HCT116 (cell line): ENCODE data around the gene ST6GALNAC2. TPM values are rescaled to one million over a fixed set of nuclear protein-coding genes. Genes with fewer than 3 reads are reported as not detected.

Source experiments
- ATAC-seq: fragments of 200-7000 bp; cut with Tn5 transposase; 2 replicates; pipeline ENCODE4 v1.9.1; 2020; ENCODE audit warnings: mild to moderate bottlenecking, moderate library complexity
- BruUV-seq: library from RNA; stranded (reverse); fragments of 400-500 nt; replicated peaks from 2 replicates; lab custom pipeline; 2021; lab: Mats Ljungman, UMichigan
- CTCF ChIA-PET: fragments of 300-600 bp; sonication (Branson Sonifier 250); formaldehyde crosslinking; loops from one replicate; lab custom pipeline; 2021; ENCODE audit warnings: antibody characterized with exemption; lab: Charles Lee
- POLR2A ChIA-PET: fragments of 300-600, 350-600 bp; sonication (Branson Sonifier 250); formaldehyde crosslinking; loops from one replicate; lab custom pipeline; 2021; ENCODE audit warnings: antibody characterized with exemption; lab: Charles Lee
- RAD21 ChIA-PET, 2 experiments: fragments of 300-600 bp; sonication (Branson Sonifier 250); formaldehyde crosslinking; loops; one replicate each; lab custom pipeline; 2023; ENCODE audit warnings: low total read pairs in 2 of 2; ENCODE audit not compliant: uncharacterized antibody in 2 of 2, unreplicated experiment in 2 of 2, low non-redundant PET in 1 of 2; lab: Charles Lee
- DNase-seq: peaks from one replicate; pipeline ENCODE4 v3.0.0-alpha.2; 2010; ENCODE audit warnings: low read depth, low spot score
- H2AFZ ChIP-seq: fragments of 200-600 bp; shearing (Covaris generic), sonication (generic); 2 replicates; pipeline ENCODE4 v1.6.1; 2017; ENCODE audit warnings: low read depth, mixed run types, mixed read lengths, antibody characterized with exemption, low read length; ENCODE audit not compliant: poor library complexity, severe bottlenecking
- H3K27ac ChIP-seq: 2 replicates; pipeline ENCODE4 v1.5.1; 2012; ENCODE audit warnings: low read depth, low read length
- H3K27me3 ChIP-seq: fragments of 200-600 bp; sonication (generic); 2 replicates; pipeline ENCODE4 v1.6.1; 2016; ENCODE audit warnings: mixed run types, low read length, mixed read lengths; ENCODE audit not compliant: insufficient read depth
- H3K36me3 ChIP-seq, 2 experiments: fragments of 200-500 bp in 1 of 2; fragments of 200-600 bp in 1 of 2; sonication (Bioruptor generic) in 1 of 2; sonication (generic) in 1 of 2; 2 replicates each; pipeline versions ENCODE4 v1.5.1 to v1.6.1; 2014 to 2016; ENCODE audit warnings: low read length in 2 of 2, inconsistent platforms in 1 of 2, mixed read lengths in 1 of 2, mixed run types in 1 of 2; ENCODE audit not compliant: insufficient read depth in 2 of 2, control insufficient read depth in 1 of 2
- H3K4me1 ChIP-seq, 2 experiments: fragments of 200-600 bp in 1 of 2; sonication (generic) in 1 of 2; 2 replicates each; pipeline versions ENCODE4 v1.5.1 to v1.6.1; 2012 to 2017; ENCODE audit warnings: low read length in 2 of 2, inconsistent platforms in 1 of 2, mild to moderate bottlenecking in 1 of 2, mixed read lengths in 1 of 2, mixed run types in 1 of 2, moderate library complexity in 1 of 2; ENCODE audit not compliant: insufficient read depth in 2 of 2, control insufficient read depth in 1 of 2
- H3K4me2 ChIP-seq: fragments of 200-600 bp; sonication (generic); 2 replicates; pipeline ENCODE4 v1.6.1; 2017; ENCODE audit warnings: mixed run types, low read length, mixed read lengths
- H3K4me3 ChIP-seq, 2 experiments: fragments of 200-600 bp in 1 of 2; sonication (generic) in 1 of 2; replicated peaks in 1 of 2; 2 replicates each; pipeline ENCODE4 v1.5.1; 2011 to 2016; ENCODE audit warnings: low read length in 2 of 2, control low read depth in 1 of 2, low read depth in 1 of 2, mild to moderate bottlenecking in 1 of 2, mixed read lengths in 1 of 2, mixed run types in 1 of 2
- H3K79me2 ChIP-seq: fragments of 200-600 bp; sonication (generic); 2 replicates; pipeline ENCODE4 v1.6.1; 2017; ENCODE audit warnings: mild to moderate bottlenecking, mixed run types, low read length, moderate library complexity, mixed read lengths; ENCODE audit not compliant: insufficient read depth
- H3K9ac ChIP-seq: fragments of 200-600 bp; sonication (generic); 2 replicates; pipeline ENCODE4 v1.6.1; 2016; ENCODE audit warnings: low read length, mixed read lengths
- H3K9me2 ChIP-seq: fragments of 200-600 bp; sonication (generic), shearing (Covaris generic); 2 replicates; pipeline ENCODE4 v1.6.1; 2017; ENCODE audit warnings: mixed run types, mild to moderate bottlenecking, moderate library complexity; ENCODE audit not compliant: insufficient read depth
- H3K9me3 ChIP-seq, 2 experiments: fragments of 200-500 bp in 1 of 2; fragments of 200-600 bp in 1 of 2; sonication (Bioruptor generic) in 1 of 2; sonication (generic) in 1 of 2; 2 replicates each; pipeline ENCODE4 v1.6.1; 2014 to 2017; ENCODE audit warnings: low read length in 2 of 2, mixed read lengths in 2 of 2, inconsistent platforms in 1 of 2, low read depth in 1 of 2, mild to moderate bottlenecking in 1 of 2, mixed run types in 1 of 2, moderate library complexity in 1 of 2; ENCODE audit not compliant: control insufficient read depth in 1 of 2, insufficient read depth in 1 of 2
- H4K20me1 ChIP-seq: fragments of 200-600 bp; sonication (generic), shearing (Covaris generic); 2 replicates; pipeline ENCODE4 v1.6.1; 2017; ENCODE audit warnings: mixed run types, mild to moderate bottlenecking, moderate library complexity; ENCODE audit not compliant: insufficient read depth
- CEBPB ChIP-seq: IDR thresholded peaks from 2 replicates; pipeline ENCODE4 v1.6.1; 2012; ENCODE audit warnings: low read depth
- CTCF ChIP-seq, 3 experiments: fragments of 200-600 bp in 1 of 3; sonication (generic) in 1 of 3; IDR thresholded peaks in 2 of 3; conservative IDR thresholded peaks in 1 of 3; 2 replicates each; pipeline ENCODE4 v1.5.1; 2012 to 2017; ENCODE audit warnings: low read depth in 2 of 3, low read length in 2 of 3, antibody characterized with exemption in 1 of 3, borderline replicate concordance in 1 of 3, control low read depth in 1 of 3, mild to moderate bottlenecking in 1 of 3, mixed read lengths in 1 of 3, mixed run types in 1 of 3, moderate library complexity in 1 of 3; ENCODE audit not compliant: insufficient read depth in 1 of 3
- FOSL1 ChIP-seq: IDR thresholded peaks from 2 replicates; pipeline ENCODE4 v1.6.1; 2012; ENCODE audit warnings: low read depth
- SIN3A ChIP-seq: IDR thresholded peaks from 2 replicates; pipeline ENCODE4 v1.6.1; 2012; ENCODE audit warnings: low read depth
- ZNF274 ChIP-seq: fragments of 200-500 bp; sonication (Bioruptor generic); IDR thresholded peaks from 2 replicates; pipeline ENCODE4 v1.6.1; 2014; ENCODE audit warnings: mild to moderate bottlenecking, low read depth, low read length, inconsistent platforms
- intact Hi-C: fragments of 100-400 bp; cut with micrococcal nuclease; formaldehyde crosslinking; loops from 2 replicates; pipeline ENCODE4 v1.10.0; 2022
- total RNA-seq: library from RNA; stranded (reverse); gene quantifications from one replicate; pipeline ENCODE4 v1.2.1, GENCODE V29; 2021; ENCODE audit not compliant: unreplicated experiment
- TF ChIP-seq, protein P1 (sequence below): IDR thresholded peaks from 2 replicates; pipeline ENCODE4 v1.6.1; 2012; ENCODE audit warnings: low read depth

The ST6GALNAC2 gene
- total RNA-seq, 1 experiment from 2014 or later: 14.7 TPM

GRCh38 chr17:76538941-76539570 lies 46.6 kb downstream of the ST6GALNAC2 start (continued):
- TF ChIP-seq, protein P1, sequence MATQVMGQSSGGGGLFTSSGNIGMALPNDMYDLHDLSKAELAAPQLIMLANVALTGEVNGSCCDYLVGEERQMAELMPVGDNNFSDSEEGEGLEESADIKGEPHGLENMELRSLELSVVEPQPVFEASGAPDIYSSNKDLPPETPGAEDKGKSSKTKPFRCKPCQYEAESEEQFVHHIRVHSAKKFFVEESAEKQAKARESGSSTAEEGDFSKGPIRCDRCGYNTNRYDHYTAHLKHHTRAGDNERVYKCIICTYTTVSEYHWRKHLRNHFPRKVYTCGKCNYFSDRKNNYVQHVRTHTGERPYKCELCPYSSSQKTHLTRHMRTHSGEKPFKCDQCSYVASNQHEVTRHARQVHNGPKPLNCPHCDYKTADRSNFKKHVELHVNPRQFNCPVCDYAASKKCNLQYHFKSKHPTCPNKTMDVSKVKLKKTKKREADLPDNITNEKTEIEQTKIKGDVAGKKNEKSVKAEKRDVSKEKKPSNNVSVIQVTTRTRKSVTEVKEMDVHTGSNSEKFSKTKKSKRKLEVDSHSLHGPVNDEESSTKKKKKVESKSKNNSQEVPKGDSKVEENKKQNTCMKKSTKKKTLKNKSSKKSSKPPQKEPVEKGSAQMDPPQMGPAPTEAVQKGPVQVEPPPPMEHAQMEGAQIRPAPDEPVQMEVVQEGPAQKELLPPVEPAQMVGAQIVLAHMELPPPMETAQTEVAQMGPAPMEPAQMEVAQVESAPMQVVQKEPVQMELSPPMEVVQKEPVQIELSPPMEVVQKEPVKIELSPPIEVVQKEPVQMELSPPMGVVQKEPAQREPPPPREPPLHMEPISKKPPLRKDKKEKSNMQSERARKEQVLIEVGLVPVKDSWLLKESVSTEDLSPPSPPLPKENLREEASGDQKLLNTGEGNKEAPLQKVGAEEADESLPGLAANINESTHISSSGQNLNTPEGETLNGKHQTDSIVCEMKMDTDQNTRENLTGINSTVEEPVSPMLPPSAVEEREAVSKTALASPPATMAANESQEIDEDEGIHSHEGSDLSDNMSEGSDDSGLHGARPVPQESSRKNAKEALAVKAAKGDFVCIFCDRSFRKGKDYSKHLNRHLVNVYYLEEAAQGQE: no peak
- TF ChIP-seq SIN3A: no peak
- TF ChIP-seq CEBPB: no peak

GRCh38 chr17:76538281-76538931 lies 47.3 kb downstream of the ST6GALNAC2 start:
- Histone ChIP-seq H4K20me1 (no peaks in the 10 kb centered on the region), H3K36me3 (no peaks in the 10 kb centered on the region), H3K9me2 (no peaks in the 10 kb centered on the region), H3K27ac (no peak overlapping the region), H3K9ac (no peak overlapping the region), H3K27me3 (no peaks in the 10 kb centered on the region), H3K4me1 (peaks cover 8 to 16% of the 10 kb centered on the region in 2 experiments), H3K4me3 (no peak overlapping the region), H3K79me2 (no peaks in the 10 kb centered on the region), H2AFZ (no peak overlapping the region), H3K9me3 (no peaks in the 10 kb centered on the region), H3K4me2 (no peak overlapping the region)
- DNase-seq (no peak), ATAC-seq (no peak)
- intact Hi-C loops: no loop called here
- RAD21 ChIA-PET: no interaction called here
- TF ChIP-seq FOSL1 (no peak), CTCF (IDR thresholded peaks at IDR 0.05 in 2 of 3, conservative IDR thresholded peaks at IDR 0.05 in 1 of 3; ENCODE audit: borderline replicate concordance in 1 of 3, insufficient read depth in 1 of 3, low read depth in 2 of 3, low read length in 2 of 3) (no peak), ZNF274 (no peak)
- POLR2A ChIA-PET: no interaction called here
- CTCF ChIA-PET: interaction anchor here (2.7 kb wide), 1 partner anchor 85 kb away, joined by 11 read pairs; no protein-coding TSS in a partner anchor
- no TSS peak for BruUV-seq
